HG03378 (cell line): ENCODE measurements around the gene LSM12.
A peak's percentile ranks its signal among the peaks of the same experiment; 100 is the strongest.
"Not testable (repeated sequence)": the region's sequence is repeated elsewhere in the genome, so short reads cannot be mapped to it uniquely, and the experiment has no call there.

Source experiments
- ATAC-seq: cut with Tn5 transposase; IDR thresholded peaks from one replicate; pipeline ENCODE4 v1.9.1; 2021; ENCODE audit warnings: mild to moderate bottlenecking, moderate library complexity; ENCODE audit not compliant: unreplicated experiment

LSM12 gene

DNA sequence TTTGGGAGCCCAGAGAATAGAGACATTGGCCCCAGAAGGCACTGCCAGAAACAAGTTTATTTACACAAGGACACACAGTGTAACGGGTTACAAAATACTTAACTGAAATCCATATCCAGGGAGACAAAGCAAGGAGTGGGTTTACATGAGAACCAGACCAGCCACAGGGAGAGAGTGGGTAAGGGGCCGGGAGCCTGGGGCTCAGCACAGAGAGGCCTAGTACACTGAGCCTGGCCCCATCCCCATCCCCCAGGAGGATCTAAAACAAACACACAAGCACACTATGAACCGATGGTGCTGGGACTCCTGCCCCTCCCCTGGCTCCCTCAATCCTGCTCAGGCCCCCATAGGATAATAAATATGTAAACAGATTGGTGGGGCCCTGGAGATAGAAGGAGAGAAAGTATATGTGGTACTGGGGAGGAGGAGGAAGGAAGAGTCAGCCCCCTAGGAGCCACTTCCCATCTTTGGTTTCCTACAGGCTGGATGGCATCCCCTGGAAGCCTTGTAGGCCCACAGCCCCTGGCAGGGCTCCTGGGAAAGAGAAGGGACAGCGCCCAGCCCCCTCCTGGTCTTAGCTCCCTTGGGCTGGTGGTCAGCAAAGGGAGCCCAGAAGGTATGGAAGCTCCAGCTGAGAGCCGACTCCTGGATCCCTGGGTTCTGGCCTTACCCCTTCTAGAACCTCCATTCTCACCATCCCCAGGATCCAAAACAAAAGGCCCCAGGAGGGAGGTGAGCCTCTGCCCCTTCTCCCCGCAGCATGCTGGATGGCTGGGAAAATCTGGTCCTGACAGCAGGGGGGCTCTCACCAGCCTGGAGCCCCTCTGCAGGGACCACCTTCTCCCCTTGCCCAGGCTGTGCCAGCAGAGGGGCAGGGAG is 10.5 kb upstream of the LSM12 start:
- no peak for ATAC-seq

DNA sequence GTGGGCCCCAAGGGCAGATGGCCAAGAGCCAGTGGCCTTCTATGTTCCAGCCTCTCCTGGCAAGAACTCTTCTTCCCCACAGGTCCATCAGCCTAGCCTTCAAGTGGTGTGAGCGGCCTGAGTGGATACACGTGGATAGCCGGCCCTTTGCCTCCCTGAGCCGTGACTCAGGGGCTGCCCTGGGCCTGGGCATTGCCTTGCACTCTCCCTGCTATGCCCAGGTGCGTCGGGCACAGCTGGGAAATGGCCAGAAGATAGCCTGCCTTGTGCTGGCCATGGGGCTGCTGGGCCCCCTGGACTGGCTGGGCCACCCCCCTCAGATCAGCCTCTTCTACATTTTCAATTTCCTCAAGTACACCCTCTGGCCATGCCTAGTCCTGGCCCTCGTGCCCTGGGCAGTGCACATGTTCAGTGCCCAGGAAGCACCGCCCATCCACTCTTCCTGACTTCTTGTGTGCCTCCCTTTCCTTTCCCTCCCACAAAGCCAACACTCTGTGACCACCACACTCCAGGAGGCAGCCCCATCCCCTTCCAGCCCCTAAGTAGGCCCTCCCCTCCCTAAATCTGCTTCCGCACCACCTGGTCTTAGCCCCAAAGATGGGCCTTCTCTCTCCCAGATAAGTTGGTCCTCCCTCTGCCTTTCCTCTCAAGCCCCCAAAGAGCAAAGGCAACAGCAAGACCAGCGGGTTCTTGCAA is 9.3 kb upstream of the LSM12 start:
- no peak for ATAC-seq

DNA sequence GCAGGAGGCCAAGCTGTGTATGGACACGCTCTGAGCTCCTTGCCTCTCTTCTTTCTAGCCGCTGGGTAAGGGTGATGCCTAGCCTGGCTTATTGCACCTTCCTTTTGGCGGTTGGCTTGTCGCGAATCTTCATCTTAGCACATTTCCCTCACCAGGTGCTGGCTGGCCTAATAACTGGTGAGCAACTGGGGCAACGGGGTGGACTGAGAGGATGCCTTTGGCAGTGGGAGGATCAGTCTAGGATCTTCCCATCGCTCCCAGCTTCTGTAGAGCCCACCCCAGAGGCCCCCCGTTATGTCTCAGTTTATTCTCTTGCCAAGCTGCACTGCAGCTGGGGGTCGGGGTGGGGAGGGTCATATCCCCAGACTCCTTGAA is 8.4 kb upstream of the LSM12 start:
- no peak for ATAC-seq

DNA sequence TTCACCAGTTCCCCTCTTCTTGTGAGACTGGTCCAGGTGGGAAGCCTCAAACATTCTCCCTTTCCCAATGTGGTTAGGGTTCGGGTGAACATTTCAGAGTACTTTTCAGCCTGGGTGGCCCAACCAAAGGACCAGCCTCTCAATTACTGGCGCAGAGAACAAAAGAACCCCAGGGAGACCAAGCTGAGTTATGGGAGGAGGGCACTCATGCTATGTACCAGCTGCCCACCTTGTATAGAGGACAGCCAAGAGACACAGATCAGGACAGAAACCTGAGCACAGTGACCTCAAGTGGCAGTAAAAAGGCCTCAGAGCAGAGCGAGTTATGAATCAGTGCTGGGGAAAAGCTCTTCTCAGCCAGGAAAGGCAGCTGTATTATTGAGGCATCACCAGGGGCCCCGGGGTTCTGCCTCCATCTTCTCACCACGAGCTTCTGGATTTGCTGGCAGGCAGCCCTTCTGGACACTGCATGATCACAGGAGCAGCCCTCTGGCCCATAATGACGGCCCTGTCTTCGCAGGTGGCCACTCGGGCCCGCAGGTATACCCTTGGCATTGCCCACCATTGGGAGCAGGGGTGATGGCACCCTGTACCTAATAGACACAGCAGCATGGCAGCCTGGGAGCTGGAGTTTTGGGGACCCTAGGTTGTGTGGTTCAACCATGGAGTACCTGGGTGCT is 7.9 kb upstream of the LSM12 start:
- ATAC-seq, result no peak

DNA sequence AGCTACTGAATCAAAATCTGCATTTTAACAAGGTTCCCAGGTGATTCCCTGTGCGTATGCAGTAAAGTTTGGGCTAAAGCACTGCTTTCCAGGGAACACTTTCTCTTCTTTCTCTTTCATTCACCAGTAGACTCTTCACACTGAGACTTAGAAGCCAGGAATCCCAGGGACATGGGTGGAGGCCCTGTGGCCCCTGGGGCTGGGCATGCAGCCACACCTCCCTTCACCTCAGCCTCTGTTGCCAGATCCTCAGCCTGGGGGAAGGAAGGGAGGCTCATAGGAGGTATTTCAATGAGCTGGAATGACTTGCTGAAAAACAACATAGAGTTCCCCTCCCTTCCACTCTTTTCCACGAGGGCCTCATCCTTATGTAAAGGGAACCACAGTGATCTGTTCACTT is 5.3 kb upstream of the LSM12 start:
- ATAC-seq, result no peak

DNA sequence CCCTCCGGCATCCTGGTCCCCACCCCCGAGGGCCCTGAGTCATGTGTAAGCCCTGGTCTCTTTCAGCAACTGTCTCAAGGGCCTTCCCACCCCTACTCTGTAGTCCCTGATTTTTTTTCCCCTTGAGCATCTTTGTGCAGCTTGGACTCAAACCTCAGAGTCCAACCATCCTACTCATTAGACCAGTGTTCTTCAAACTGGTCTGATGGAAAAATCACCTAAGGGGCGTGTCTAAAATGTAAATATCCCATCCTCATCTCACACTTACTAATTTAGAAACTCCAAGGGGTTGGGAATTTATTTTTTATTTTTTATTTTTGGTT is 4.7 kb upstream of the LSM12 start:
- ATAC-seq, result no peak

DNA sequence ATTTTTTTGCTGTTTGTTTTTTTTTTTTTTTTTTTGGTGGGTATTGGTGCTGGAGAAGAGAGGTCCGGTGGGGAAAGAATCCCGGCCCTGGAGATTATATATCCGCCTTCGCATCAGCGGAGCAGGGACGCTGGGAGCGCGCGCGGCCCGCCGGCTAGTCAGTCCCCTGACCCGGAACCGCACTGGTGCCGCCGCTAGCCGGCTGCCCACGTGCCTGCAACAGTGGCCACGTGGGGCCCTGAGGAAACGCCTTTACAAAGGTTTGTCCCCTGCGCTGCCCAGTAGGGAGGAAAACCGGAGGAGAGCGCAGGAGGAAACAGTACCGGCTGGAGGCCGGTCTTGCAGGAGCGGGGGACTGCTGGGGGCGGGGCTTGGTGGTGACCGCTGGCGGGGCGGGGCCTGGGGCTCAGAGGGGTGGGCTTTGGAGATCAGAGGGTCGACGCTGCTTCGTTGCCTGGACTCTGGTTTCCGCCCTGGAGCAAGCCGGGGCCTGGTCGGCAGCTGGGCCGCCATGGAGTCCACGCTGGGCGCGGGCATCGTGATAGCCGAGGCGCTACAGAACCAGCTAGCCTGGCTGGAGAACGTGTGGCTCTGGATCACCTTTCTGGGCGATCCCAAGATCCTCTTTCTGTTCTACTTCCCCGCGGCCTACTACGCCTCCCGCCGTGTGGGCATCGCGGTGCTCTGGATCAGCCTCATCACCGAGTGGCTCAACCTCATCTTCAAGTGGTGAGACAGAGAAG is 4.2 kb upstream of the LSM12 start, which contains the start of gene G6PC3:
TSS of gene G6PC3 (plus strand) at position 281 of the 743 bp plus-strand sequence. CDS start at position 512, 231 bp downstream.
- ATAC-seq, result peak; percentile 52

DNA sequence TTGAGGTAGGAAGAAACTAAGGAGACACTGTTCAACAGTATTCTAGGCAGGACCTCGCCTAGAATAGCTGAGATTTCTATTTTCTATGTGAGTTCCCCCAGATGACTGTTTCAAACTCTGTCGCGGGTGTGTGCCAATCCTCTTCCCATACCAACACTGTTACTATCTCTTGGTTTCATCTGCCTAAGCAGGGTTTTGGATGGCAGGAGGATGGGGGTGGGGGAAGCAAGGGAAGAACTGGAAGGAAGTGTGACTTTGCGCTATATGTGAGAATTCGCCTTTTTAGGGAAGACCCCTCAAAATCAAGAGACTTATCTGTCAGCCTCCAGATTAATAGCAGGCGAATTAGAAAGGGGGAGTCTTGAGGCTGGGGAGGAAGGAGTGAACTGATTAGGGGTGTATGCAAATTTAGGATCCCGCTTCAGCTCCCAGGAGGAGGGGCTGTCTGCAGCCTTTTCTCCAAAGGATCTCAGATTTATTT is 3.5 kb upstream of the LSM12 start:
- ATAC-seq, result peak; percentile 4

DNA sequence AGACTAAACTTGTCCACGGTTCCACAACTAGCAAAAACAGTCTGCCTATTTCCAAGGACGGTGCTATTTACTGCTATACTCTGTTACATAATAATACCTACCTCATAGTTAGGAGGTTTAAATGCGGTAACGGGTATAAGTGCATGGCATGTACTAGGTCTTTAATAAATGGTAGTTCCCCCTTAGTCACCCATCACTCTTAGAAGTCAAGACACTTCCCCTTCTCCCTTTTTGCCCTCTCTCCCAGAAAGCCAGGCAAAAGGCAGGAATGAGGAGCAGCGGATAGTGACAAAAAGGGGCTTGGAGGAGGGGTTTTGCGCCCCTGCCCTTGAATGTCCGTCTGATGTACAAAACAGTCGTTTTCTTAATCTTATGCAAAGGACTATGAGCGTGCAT is 1.1 kb upstream of the LSM12 start:
- ATAC-seq, result no peak

DNA sequence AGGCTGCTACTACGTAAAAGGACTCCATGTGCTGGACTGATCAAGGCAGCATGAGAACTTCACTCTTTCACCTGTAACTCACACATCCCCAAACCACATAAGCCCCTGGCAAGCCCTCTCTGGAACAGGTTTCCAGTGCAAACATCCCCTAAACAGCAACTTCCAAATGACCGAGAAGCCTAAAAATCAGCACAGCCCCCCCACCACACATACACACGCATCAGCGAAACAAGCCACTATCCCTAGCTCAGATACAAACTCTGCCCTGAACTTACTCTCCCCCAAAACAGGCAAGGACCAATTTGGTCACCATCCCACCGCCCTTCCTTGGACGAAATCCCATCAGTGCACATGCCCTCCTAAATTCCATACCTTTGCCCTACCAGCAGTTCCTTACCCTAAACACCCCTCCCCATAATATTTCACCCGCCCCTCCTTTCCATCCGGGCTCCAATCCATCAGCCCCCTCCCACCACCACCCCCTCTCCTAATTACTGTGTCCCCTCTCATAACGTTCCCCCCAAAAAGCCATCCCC is 735 bp downstream of the LSM12 start:
- no peak for ATAC-seq

DNA sequence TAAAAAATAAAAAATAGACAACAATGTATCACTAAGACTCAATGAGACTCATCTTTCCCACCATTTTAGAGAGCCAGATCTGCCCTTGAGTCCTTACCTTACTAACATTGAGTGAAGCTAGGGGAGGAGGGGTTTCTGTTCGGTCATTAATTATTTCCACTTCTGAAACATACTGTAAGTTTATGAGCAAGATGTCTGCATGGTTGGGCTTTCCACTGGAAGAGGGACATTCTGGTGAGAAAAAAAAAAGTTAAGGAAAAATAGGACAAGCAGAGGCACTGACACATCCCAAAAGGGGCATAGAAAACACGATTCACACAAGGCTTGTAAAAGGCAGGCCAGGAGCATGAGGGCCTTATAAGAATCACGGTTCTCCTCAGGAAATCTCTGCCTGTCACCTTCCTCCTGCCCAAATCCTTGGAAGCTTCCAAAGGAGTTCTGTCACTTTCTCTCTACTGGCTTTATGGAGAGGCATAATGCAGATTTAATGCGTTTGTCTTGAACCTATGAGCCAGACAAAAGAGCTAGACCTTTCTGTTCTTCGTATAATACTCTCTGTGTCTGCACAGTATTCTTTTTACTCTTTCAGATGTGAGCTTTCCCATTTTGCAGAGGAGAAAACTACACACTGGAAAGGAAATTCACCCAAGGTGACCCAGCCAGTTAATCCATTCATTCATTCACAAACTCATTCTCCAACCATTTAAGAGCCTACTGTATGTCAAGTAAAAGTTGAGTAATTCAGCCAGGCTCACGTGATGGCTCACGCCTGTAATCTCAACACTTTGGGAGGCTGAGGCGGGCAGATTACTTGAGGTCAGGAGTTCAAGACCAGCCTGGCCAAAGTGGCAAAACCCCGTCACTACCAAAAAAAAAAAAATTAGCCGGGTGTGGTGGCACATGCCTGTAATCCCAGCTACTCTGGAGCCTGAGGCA is 2.5 kb downstream of the LSM12 start:
- ATAC-seq, result no peak

DNA sequence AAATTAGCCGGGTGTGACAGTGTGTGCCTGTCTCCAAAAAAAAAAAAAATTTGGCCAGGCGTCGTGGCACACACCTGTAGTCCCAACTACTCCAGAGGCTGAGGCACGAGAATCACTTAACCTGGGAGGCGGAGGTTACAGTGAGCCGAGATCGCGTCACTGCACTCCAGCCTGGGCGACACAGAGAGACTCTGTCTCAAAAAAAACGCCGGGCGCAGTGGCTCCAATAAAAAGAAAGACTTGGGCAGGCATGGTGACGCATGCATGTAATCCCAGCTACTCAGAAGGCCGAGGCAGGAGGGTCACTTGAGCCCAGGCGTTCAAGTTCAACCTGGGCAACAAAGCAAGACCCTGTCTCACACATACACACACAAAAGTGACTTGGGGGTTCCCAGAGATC is 3.6 kb downstream of the LSM12 start:
- no peak for ATAC-seq

DNA sequence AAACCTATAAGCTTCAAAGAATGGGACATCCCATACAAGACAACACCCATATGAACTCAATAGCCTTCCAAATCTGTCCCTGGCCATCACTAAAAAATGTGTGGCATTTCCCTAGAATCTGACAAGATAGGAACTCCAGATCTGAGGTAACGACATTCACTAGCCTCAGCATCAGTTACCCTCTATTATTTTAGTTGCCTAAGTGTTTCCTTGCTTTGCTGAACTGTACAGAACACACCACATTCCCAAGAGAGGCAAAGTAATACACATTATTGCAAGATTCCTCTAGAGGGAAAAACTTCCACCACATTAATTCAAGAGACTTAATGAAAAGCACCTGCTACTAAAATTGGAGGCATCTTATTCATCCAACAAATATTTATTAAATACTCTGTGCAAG is 5.0 kb downstream of the LSM12 start:
- ATAC-seq, result no peak

DNA sequence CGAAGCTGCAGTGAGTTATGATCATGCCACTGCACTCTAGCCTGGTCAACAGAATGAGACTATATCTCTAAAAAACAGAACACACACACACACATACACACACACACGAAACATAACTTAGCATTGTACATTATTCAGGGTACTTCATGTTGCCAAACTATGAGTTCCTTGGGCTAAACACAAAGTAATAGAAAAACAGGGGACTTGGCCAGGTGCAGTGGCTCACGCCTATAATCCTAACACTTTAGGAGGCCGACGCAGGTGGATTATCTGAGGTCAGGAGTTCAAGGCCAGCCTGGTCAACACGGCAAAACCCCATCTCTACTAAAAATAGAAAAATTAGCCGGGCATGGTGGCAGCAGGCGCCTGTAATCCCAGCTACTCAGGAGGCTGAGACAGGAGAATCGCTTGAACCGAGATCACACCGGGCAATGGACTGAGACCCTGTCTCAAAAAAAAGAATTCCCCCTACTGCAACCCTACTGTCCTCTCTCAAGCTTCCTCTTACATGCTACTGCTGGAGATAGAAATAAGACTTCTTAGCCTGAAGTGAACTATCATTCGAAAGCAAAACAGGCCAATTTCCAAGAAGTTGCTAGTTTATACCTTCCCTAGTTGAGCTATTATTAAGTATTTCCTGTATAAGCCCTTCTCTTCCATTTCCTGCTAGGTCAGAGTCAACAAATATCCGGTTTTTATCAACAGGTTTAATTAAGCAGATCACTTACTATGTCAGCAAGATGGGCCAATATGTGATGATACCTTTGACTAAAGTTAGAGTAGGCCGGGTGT is 7.2 kb downstream of the LSM12 start:
- no peak for ATAC-seq

DNA sequence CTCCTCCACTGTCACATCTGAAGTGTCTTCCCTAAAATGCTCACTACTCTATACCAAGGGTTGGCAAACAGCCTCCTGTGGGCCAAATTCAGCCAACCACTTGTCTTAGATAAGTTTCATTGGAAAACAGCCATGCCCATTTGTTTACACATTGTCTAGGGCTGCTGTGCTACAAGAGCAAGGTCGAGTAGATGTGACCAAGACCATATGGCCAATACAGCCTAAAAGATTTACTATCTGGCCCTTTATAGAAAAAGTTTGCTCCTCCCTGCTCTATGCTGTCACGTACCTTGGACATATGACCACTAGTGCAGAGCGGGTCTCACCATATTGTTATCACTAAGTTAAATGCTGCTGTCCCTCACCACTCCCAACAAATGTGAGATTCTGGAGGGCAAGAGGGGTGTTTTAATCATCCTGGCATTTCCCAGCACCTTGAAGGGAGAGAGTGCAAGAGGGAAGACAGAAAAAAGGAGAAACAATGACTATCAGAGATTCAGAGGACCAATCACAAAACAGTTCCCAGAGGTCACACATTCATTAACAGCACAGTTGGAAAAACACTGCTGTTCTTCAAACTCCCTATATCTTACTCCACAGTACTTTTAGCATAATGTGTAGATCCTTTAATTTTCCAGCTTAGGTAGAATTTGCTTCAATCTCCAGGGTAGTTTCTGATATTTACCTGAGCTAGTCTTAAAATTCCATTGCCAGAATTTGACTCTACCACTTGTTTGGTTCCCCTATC is 13.2 kb downstream of the LSM12 start:
- no peak for ATAC-seq

DNA sequence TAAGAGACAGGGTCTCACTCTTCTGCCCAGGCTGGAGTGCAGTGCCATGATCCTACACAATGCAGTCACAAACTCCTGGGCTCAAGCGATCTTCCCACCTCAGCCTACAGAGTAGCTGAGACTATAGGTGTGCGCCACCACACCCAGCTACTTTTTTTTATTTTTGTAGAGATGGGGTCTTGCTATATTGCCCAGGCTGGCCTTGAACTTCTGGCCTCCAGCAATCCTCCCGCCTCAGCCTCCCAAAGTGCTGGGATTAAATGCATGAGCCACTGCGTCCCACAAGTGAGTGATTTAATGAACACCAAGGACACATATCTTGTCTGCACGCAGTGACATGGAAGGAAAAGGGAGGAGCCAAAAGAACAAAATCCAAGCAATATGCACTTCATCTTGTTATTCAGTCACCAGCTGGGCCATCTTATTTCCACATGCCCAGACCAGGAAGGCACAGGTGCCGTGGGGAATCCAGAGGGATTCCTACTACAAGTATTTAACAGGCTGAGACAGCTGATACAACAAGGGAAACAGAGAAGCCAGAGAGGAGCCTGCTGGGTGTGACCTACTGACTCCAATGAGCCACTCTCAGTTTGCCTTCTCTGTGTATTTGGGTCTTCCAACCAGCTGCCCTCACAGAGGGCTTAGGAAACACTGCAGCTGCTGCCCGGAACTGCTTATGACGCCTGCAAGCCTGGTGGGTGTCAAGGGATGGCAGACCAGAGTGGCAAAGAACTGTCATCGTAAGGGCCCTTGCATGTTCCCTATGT is 17.0 kb downstream of the LSM12 start:
- no peak for ATAC-seq

DNA sequence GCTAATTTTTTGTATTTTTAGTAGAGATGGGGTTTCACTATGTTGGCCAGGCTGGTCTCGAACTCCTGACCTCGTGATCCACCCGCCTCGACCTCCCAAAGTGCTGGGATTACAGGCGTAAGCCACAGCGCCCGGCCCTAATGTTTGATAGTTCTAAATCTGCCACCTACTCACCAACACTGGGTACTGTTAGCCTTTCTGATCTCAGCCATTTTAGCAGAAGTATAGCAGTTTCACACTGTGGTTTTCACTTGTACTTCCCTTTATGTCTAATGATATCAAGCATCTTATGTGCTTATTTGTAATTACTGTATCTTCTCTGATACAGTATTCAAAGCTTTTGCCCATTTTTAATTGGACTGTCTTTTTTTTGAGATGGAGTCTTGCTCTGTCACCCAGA is 19.6 kb downstream of the LSM12 start:
- ATAC-seq, result not testable (repeated sequence)
